Calu3 (cell line): ENCODE results near the gene RNU6-9. TPM values are rescaled to one million over a fixed set of nuclear protein-coding genes. Genes with fewer than 3 reads are reported as not detected.

Experiments used
- BruUV-seq: library from RNA; stranded (reverse); fragments of 400-500 nt; replicated peaks from 2 replicates; lab custom pipeline; 2021; lab: Mats Ljungman, UMichigan
- CTCF ChIA-PET: fragments of 300-600 bp; sonication (Branson Sonifier 250); formaldehyde crosslinking; loops from one replicate; lab custom pipeline; 2022; ENCODE audit warnings: antibody characterized with exemption; lab: Charles Lee
- DNase-seq: peaks from one replicate; pipeline ENCODE4 v3.0.0; 2022
- H3K27ac Mint-ChIP-seq: one replicate; pipeline ENCODE4 v1.8.0; 2022; ENCODE audit warnings: mixed read lengths; ENCODE audit not compliant: unreplicated experiment
- H3K27me3 Mint-ChIP-seq: one replicate; pipeline ENCODE4 v1.8.0; 2022; ENCODE audit warnings: mixed read lengths; ENCODE audit not compliant: unreplicated experiment
- H3K36me3 Mint-ChIP-seq: one replicate; pipeline ENCODE4 v1.8.0; 2022; ENCODE audit warnings: mild to moderate bottlenecking, moderate library complexity, mixed read lengths; ENCODE audit not compliant: insufficient read depth, unreplicated experiment
- H3K4me1 Mint-ChIP-seq: one replicate; pipeline ENCODE4 v1.8.0; 2022; ENCODE audit warnings: mild to moderate bottlenecking, low read depth, mixed read lengths; ENCODE audit not compliant: unreplicated experiment
- H3K4me3 Mint-ChIP-seq: one replicate; pipeline ENCODE4 v1.8.0; 2022; ENCODE audit warnings: mild to moderate bottlenecking, low read depth, moderate library complexity, mixed read lengths; ENCODE audit not compliant: unreplicated experiment
- H3K9me3 Mint-ChIP-seq: one replicate; pipeline ENCODE4 v1.8.0; 2022; ENCODE audit warnings: low read depth, mixed read lengths; ENCODE audit not compliant: unreplicated experiment
- CTCF ChIP-seq: fragments of 200-600 bp; IDR thresholded peaks from one replicate; pipeline ENCODE4 v1.8.0; 2022; ENCODE audit warnings: antibody characterized with exemption; ENCODE audit not compliant: unreplicated experiment
- intact Hi-C: fragments of 100-400 bp; cut with micrococcal nuclease; formaldehyde crosslinking; loops from one replicate; pipeline ENCODE4 v1.10.0; 2022; ENCODE audit not compliant: unreplicated experiment
- total RNA-seq: library from RNA; stranded (reverse); gene quantifications from 2 replicates; pipeline ENCODE4 v1.2.3, GENCODE V29; 2022

RNU6-9 gene
- total RNA-seq, 1 experiment from 2014 or later: not detected

DNA sequence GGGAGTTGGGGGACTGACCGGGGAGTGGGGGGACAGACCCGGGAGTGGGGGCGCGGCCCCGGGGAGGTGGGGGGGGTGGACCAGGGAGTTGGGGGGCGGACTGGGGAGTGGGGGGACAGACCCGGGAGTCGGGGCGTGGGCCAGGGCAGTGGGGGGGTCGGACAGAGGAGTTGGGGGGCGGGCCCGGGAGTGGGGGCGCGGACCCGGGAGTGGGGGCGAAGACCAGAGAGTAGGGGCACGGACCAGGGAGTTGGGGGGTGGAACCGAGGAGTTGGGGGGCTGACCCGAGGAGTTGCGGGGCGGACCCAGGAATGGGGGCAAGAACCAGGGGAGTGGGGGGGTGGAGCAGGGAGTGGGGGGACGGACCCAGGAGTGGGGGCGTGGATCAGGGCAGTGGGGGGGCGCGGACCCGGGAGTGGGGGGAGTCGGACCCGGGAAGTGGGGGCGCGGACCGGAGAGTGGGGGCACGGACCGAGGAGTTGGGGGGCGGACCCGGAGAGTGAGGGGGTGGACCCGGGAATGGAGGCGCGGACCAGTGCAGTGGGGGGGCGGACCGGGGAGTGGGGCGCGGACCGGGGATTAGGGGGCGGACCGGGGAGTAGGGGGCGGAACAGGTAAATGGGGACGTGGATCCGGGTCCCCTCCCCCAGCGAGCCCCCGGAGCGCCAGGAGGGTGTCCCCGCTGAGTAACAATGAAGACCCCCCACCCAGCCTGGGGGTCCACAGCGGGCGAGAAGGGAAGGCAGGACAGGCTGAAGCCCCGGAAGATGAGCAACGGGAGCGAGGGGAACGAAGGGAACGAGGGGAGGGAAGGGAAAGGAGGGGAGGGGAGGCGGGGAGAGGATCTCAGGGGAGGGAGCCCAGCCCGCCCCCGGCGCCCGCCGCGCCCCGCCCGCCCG lies 19.1 kb downstream of the RNU6-9 start:
- no peak overlapping the region for H3K27ac Mint-ChIP-seq
- peaks cover 29% of the 10 kb centered on the region for H3K36me3 Mint-ChIP-seq
- no peak for TF ChIP-seq CTCF
- intact Hi-C loops: no loop called here
- no peaks in the 10 kb centered on the region for H3K9me3 Mint-ChIP-seq
- H3K27me3 Mint-ChIP-seq: no peaks in the 10 kb centered on the region
- peak; percentile 13 for DNase-seq
- BruUV-seq: no TSS peak
- H3K4me3 Mint-ChIP-seq: peak overlapping the region; percentile 73
- CTCF ChIA-PET: no interaction called here
- peaks cover 8% of the 10 kb centered on the region for H3K4me1 Mint-ChIP-seq

GRCh38 chr19:913080-913748 lies 19.9 kb downstream of the RNU6-9 start, which contains the start of gene R3HDM4:
Gene R3HDM4 (minus strand): TSS chr19:913219. CDS start chr19:913157, 62 bp downstream.
- peak; percentile 80 for DNase-seq

GRCh38 chr19:916645-917322 lies 23.5 kb downstream of the RNU6-9 start:
- Mint-ChIP-seq H3K36me3 (peaks cover 12% of the 10 kb centered on the region), H3K27me3 (peaks cover 17% of the 10 kb centered on the region), H3K9me3 (no peaks in the 10 kb centered on the region), H3K4me1 (no peaks in the 10 kb centered on the region), H3K4me3 (no peak overlapping the region), H3K27ac (no peak overlapping the region)
- no peak for TF ChIP-seq CTCF
- BruUV-seq: no TSS peak
- intact Hi-C loops: no loop called here
- no peak for DNase-seq
- CTCF ChIA-PET: no interaction called here

More at GRCh38 chr19:913080-913748, 19.9 kb downstream of the RNU6-9 start, which contains the start of gene R3HDM4:
- BruUV-seq: no TSS peak
- Mint-ChIP-seq H3K4me3 (peak within 1 kb of the TSS; percentile 73), H3K9me3 (no peaks in the 10 kb centered on the region), H3K27me3 (no peaks in the 10 kb centered on the region), H3K27ac (peak within 1 kb of the TSS; percentile 39), H3K36me3 (peaks cover 29% of the 10 kb centered on the region), H3K4me1 (peaks cover 8% of the 10 kb centered on the region)
- CTCF ChIA-PET: no interaction called here
- intact Hi-C loops: no loop called here
- no peak for TF ChIP-seq CTCF
